HepG2 (cell line): ENCODE data around the gene ITIH3. TPM values are rescaled to one million over a fixed set of nuclear protein-coding genes. Genes with fewer than 3 reads are reported as not detected.

ENCODE experiments used
- AHR ChIP-seq: IDR thresholded peaks from 2 replicates; pipeline ENCODE4 v1.6.1; 2018; ENCODE audit warnings: missing genetic modification reagents, missing compliant biosample characterization
- ETV6 ChIP-seq: sonication (generic); formaldehyde crosslinking; conservative IDR thresholded peaks from 2 replicates; pipeline ENCODE4 v1.4.0; 2020; ENCODE audit warnings: missing genetic modification reagents
- GTF3A ChIP-seq: sonication (generic); formaldehyde crosslinking; conservative IDR thresholded peaks from 2 replicates; pipeline ENCODE4 v1.4.0; 2020; ENCODE audit warnings: mild to moderate bottlenecking, missing genetic modification reagents
- HMG20B ChIP-seq: conservative IDR thresholded peaks from 2 replicates; pipeline ENCODE4 v1.6.1; 2016; ENCODE audit warnings: missing genetic modification reagents, missing compliant biosample characterization
- RXRB ChIP-seq: IDR thresholded peaks from 2 replicates; pipeline ENCODE4 v1.6.1; 2016; ENCODE audit warnings: borderline replicate concordance, missing genetic modification reagents, missing compliant biosample characterization
- U2AF2 ChIP-seq: fragments of 200-400 bp; formaldehyde crosslinking; IDR thresholded peaks from 2 replicates; pipeline ENCODE4 v1.6.1; 2017; ENCODE audit warnings: low read depth, mild to moderate bottlenecking, low read length
- ZBTB7A ChIP-seq: sonication (generic); formaldehyde crosslinking; IDR thresholded peaks from 2 replicates; pipeline ENCODE4 v1.8.0; 2022; ENCODE audit warnings: mild to moderate bottlenecking, missing genetic modification reagents
- ZKSCAN8 ChIP-seq: IDR thresholded peaks from 2 replicates; pipeline ENCODE4 v1.6.1; 2016; ENCODE audit warnings: borderline replicate concordance, missing genetic modification reagents, missing compliant biosample characterization
- ZNF124 ChIP-seq: sonication (generic); formaldehyde crosslinking; IDR thresholded peaks from 2 replicates; pipeline ENCODE4 v1.4.0; 2020; ENCODE audit warnings: missing genetic modification reagents
- ZNF543 ChIP-seq: sonication (generic); formaldehyde crosslinking; IDR thresholded peaks from 2 replicates; pipeline ENCODE4 v1.4.0; 2020; ENCODE audit warnings: mild to moderate bottlenecking, missing genetic modification reagents
- ZNF75D ChIP-seq: sonication (generic); formaldehyde crosslinking; IDR thresholded peaks from 2 replicates; pipeline ENCODE4 v1.8.1; 2023; ENCODE audit warnings: missing genetic modification reagents, mild to moderate bottlenecking, borderline replicate concordance
- ZNF792 ChIP-seq: IDR thresholded peaks from 2 replicates; pipeline ENCODE4 v1.6.1; 2016
- ZSCAN25 ChIP-seq: sonication (generic); formaldehyde crosslinking; IDR thresholded peaks from 2 replicates; pipeline ENCODE4 v1.8.0; 2022; ENCODE audit warnings: mild to moderate bottlenecking, missing genetic modification reagents
- polyA plus RNA-seq, 8 experiments: library from polyadenylated mRNA; depleted of rRNA in 3 of 8; stranded (reverse) in 7 of 8; unstranded in 1 of 8; fragments of >200 nt; fragmentation: Illumina TruSeq in 4 of 8; extraction: Trizol in 4 of 8; gene quantifications; 2 replicates each; pipeline versions ENCODE4 v1.2.1 to v1.2.3, GENCODE V29; 2011 to 2016; ENCODE audit warnings: low read depth in 4 of 8, missing spikeins in 1 of 8, mixed read lengths in 1 of 8; ENCODE audit not compliant: insufficient read depth in 1 of 8
- total RNA-seq, 5 experiments: library from RNA; depleted of rRNA; stranded (reverse); fragments of >200 nt; fragmentation: Illumina TruSeq; extraction: Trizol; gene quantifications; 2 replicates each; pipeline ENCODE4 v1.2.3, GENCODE V29; 2016; ENCODE audit warnings: low read depth in 1 of 5
- TF ChIP-seq, protein P1 (sequence below): sonication (generic); formaldehyde crosslinking; IDR thresholded peaks from 2 replicates; pipeline ENCODE4 v1.5.1; 2020; ENCODE audit warnings: missing genetic modification reagents, mild to moderate bottlenecking, borderline replicate concordance
- TF ChIP-seq, protein P2 (sequence below): sonication (generic); formaldehyde crosslinking; IDR thresholded peaks from 2 replicates; pipeline ENCODE4 v1.9.0; 2021; ENCODE audit warnings: mild to moderate bottlenecking, missing genetic modification reagents
- TF ChIP-seq, protein P3 (sequence below): sonication (generic); formaldehyde crosslinking; IDR thresholded peaks from 2 replicates; pipeline ENCODE4 v1.8.1; 2023; ENCODE audit warnings: missing genetic modification reagents, inconsistent platforms, borderline replicate concordance
- TF ChIP-seq, protein P4 (sequence below): sonication (generic); formaldehyde crosslinking; IDR thresholded peaks from 2 replicates; pipeline ENCODE4 v1.9.0; 2021; ENCODE audit warnings: missing genetic modification reagents, mild to moderate bottlenecking, borderline replicate concordance
- TF ChIP-seq, protein P5 (sequence below): sonication (generic); formaldehyde crosslinking; IDR thresholded peaks from 2 replicates; pipeline ENCODE4 v1.4.0; 2020; ENCODE audit warnings: missing genetic modification reagents

The ITIH3 gene
- total and polyA plus RNA-seq, 2 of the 13 experiments (the other 11 are each of a cell fraction or from before 2014, with no cell fraction given): 105 to 632 TPM

DNA sequence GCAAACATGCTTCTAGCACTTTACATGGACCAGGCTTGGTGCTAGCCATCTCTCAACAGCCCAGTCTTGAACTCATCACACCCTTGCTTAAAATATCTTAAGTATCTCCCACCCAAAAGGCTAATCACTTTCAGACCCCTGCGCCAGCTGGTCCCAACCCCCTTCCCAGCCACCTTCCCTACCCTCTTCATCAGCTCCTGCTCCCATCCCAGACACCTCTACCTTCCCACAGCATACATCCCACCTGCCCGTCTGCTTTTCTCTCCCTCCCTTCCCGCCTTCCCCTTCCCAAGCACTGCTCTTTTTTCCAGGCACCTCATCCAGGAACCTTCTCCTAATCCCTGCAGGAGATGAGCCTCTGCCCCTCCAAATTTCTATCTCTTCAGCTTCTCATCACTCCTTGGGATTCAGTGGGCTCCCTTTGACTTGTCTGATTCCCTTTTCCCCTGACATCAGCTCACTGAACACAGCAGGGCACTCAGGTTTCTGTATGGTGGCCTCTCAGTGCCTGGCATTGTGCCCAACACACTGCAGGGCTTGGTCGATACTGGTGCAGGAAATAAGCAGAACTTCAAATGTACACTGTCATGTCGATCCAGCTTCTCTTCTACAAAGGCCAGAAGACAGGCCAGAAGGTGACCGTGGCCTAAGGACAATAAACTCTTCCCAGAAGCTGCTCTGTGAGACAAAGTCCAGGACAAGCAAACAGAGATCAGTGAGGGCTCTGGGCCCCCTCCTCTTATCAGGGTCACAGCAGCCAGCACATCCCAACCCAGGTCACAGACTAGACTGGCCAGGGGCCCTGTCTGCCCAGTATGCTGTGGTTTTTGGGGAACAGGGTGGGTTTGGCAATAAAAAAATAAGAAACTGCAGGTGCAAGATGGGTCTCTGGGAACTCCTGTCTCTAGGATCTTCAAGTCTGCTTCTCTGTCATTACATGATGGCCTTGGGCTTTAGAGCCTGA is 19.4 kb upstream of the ITIH3 start (continued):
- TF ChIP-seq, protein P1, sequence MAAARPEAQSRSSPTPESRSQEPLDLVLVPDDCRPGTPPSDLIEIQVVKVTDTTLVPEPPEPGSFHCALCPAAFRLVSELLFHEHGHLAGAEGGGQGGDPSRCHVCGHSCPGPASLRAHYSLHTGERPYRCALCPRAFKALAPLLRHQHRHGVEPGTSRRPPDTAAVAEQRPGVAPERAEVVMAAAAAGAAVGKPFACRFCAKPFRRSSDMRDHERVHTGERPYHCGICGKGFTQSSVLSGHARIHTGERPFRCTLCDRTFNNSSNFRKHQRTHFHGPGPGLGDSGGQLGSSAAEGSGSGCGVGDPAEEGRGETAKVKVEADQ (CRISPR knock-in tag): peak; percentile 71; the same call in 1 of the 2 replicates
- TF ChIP-seq ZNF543 (CRISPR knock-in tag) (no peak), U2AF2 (no peak), HMG20B (peak; percentile 65), ZNF792 (0 out of 2 replicates have a peak, but pooled peaks have one; percentile 26), RXRB (CRISPR knock-in tag) (peak; percentile 99), ZNF75D (CRISPR knock-in tag) (no peak), ZNF124 (CRISPR knock-in tag) (peak; percentile 57; the same call in 1 of the 2 replicates), GTF3A (CRISPR knock-in tag) (no peak), AHR (CRISPR knock-in tag) (no peak), ETV6 (CRISPR knock-in tag) (no peak), ZKSCAN8 (CRISPR knock-in tag) (peak; percentile 67; the same call in 1 of the 2 replicates), ZSCAN25 (peak; percentile 85), ZBTB7A (CRISPR knock-in tag) (no peak)
- TF ChIP-seq, protein P2, sequence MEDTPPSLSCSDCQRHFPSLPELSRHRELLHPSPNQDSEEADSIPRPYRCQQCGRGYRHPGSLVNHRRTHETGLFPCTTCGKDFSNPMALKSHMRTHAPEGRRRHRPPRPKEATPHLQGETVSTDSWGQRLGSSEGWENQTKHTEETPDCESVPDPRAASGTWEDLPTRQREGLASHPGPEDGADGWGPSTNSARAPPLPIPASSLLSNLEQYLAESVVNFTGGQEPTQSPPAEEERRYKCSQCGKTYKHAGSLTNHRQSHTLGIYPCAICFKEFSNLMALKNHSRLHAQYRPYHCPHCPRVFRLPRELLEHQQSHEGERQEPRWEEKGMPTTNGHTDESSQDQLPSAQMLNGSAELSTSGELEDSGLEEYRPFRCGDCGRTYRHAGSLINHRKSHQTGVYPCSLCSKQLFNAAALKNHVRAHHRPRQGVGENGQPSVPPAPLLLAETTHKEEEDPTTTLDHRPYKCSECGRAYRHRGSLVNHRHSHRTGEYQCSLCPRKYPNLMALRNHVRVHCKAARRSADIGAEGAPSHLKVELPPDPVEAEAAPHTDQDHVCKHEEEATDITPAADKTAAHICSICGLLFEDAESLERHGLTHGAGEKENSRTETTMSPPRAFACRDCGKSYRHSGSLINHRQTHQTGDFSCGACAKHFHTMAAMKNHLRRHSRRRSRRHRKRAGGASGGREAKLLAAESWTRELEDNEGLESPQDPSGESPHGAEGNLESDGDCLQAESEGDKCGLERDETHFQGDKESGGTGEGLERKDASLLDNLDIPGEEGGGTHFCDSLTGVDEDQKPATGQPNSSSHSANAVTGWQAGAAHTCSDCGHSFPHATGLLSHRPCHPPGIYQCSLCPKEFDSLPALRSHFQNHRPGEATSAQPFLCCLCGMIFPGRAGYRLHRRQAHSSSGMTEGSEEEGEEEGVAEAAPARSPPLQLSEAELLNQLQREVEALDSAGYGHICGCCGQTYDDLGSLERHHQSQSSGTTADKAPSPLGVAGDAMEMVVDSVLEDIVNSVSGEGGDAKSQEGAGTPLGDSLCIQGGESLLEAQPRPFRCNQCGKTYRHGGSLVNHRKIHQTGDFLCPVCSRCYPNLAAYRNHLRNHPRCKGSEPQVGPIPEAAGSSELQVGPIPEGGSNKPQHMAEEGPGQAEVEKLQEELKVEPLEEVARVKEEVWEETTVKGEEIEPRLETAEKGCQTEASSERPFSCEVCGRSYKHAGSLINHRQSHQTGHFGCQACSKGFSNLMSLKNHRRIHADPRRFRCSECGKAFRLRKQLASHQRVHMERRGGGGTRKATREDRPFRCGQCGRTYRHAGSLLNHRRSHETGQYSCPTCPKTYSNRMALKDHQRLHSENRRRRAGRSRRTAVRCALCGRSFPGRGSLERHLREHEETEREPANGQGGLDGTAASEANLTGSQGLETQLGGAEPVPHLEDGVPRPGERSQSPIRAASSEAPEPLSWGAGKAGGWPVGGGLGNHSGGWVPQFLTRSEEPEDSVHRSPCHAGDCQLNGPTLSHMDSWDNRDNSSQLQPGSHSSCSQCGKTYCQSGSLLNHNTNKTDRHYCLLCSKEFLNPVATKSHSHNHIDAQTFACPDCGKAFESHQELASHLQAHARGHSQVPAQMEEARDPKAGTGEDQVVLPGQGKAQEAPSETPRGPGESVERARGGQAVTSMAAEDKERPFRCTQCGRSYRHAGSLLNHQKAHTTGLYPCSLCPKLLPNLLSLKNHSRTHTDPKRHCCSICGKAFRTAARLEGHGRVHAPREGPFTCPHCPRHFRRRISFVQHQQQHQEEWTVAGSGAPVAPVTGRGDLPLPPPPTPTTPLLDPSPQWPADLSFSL: no peak
- TF ChIP-seq, protein P3, sequence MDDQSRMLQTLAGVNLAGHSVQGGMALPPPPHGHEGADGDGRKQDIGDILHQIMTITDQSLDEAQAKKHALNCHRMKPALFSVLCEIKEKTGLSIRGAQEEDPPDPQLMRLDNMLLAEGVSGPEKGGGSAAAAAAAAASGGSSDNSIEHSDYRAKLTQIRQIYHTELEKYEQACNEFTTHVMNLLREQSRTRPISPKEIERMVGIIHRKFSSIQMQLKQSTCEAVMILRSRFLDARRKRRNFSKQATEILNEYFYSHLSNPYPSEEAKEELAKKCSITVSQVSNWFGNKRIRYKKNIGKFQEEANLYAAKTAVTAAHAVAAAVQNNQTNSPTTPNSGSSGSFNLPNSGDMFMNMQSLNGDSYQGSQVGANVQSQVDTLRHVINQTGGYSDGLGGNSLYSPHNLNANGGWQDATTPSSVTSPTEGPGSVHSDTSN (CRISPR knock-in tag): no peak
- TF ChIP-seq, protein P4, sequence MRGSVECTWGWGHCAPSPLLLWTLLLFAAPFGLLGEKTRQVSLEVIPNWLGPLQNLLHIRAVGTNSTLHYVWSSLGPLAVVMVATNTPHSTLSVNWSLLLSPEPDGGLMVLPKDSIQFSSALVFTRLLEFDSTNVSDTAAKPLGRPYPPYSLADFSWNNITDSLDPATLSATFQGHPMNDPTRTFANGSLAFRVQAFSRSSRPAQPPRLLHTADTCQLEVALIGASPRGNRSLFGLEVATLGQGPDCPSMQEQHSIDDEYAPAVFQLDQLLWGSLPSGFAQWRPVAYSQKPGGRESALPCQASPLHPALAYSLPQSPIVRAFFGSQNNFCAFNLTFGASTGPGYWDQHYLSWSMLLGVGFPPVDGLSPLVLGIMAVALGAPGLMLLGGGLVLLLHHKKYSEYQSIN: no peak
- TF ChIP-seq, protein P5, sequence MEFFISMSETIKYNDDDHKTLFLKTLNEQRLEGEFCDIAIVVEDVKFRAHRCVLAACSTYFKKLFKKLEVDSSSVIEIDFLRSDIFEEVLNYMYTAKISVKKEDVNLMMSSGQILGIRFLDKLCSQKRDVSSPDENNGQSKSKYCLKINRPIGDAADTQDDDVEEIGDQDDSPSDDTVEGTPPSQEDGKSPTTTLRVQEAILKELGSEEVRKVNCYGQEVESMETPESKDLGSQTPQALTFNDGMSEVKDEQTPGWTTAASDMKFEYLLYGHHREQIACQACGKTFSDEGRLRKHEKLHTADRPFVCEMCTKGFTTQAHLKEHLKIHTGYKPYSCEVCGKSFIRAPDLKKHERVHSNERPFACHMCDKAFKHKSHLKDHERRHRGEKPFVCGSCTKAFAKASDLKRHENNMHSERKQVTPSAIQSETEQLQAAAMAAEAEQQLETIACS (CRISPR knock-in tag): no peak
